Activated CD8-positive, alpha-beta memory T cell treated with anti-CD3 and anti-CD28 coated beads, Interleukin-2, amount 10 ng/mL, durations not matched to agents 7 days and 5 days (primary cell): Measurements from ENCODE around the gene SHANK2. TPM values are rescaled to one million over a fixed set of nuclear protein-coding genes. Genes with fewer than 3 reads are reported as not detected.

Experiments used
- ATAC-seq: fragments of 150-1000 bp; cut with Tn5 transposase; one replicate; pipeline ENCODE4 v1.10.0; 2021; ENCODE audit warnings: moderate library complexity
- CTCF ChIA-PET: fragments of 350-600 bp; sonication (Branson Sonifier 250); formaldehyde crosslinking; loops from one replicate; lab custom pipeline; 2021; ENCODE audit warnings: antibody characterized with exemption; lab: Charles Lee
- DNase-seq: peaks from one replicate; pipeline ENCODE4 v3.0.0-alpha.2; 2020
- H3K27ac Mint-ChIP-seq: one replicate; pipeline ENCODE4 v1.8.0; 2021; ENCODE audit warnings: mild to moderate bottlenecking, mixed read lengths
- H3K27me3 Mint-ChIP-seq: one replicate; pipeline ENCODE4 v1.8.0; 2021; ENCODE audit warnings: mixed read lengths
- H3K36me3 Mint-ChIP-seq: one replicate; pipeline ENCODE4 v1.8.0; 2021; ENCODE audit warnings: mild to moderate bottlenecking, mixed read lengths
- H3K4me1 Mint-ChIP-seq: one replicate; pipeline ENCODE4 v1.8.0; 2021; ENCODE audit warnings: mixed read lengths
- H3K4me3 Mint-ChIP-seq: one replicate; pipeline ENCODE4 v1.8.0; 2021; ENCODE audit warnings: mild to moderate bottlenecking, moderate library complexity, mixed read lengths
- H3K9me3 Mint-ChIP-seq: one replicate; pipeline ENCODE4 v1.8.0; 2022; ENCODE audit warnings: low read depth, mixed read lengths
- total RNA-seq, 2 experiments: library from RNA; stranded (reverse); gene quantifications; one replicate each; pipeline ENCODE4 v1.2.3, GENCODE V29; 2021

The SHANK2 gene
- total RNA-seq, 2 experiments from 2014 or later = not detected

GRCh38 chr11:71283971-71284441 is 31.6 kb upstream of the SHANK2 start:
- DNase-seq (peak; percentile 18), ATAC-seq (no peak)
- Mint-ChIP-seq H3K27me3 (no peaks in the 10 kb centered on the region), H3K4me1 (no peaks in the 10 kb centered on the region), H3K27ac (no peak overlapping the region), H3K36me3 (no peaks in the 10 kb centered on the region), H3K9me3 (no peaks in the 10 kb centered on the region), H3K4me3 (no peak overlapping the region)
- CTCF ChIA-PET = no interaction called here

- H3K36me3 Mint-ChIP-seq = no peaks in the 10 kb centered on the region
- H3K27ac Mint-ChIP-seq = no peak overlapping the region
- no peaks in the 10 kb centered on the region for H3K4me1 Mint-ChIP-seq
- DNase-seq (no peak), ATAC-seq (no peak)
- no peaks in the 10 kb centered on the region for H3K9me3 Mint-ChIP-seq
- CTCF ChIA-PET = no interaction called here
- H3K27me3 Mint-ChIP-seq = no peaks in the 10 kb centered on the region
- no peak overlapping the region for H3K4me3 Mint-ChIP-seq
These were observed 30.4 kb upstream of the SHANK2 start for GRCh38 chr11:71282581-71283351.

DNA sequence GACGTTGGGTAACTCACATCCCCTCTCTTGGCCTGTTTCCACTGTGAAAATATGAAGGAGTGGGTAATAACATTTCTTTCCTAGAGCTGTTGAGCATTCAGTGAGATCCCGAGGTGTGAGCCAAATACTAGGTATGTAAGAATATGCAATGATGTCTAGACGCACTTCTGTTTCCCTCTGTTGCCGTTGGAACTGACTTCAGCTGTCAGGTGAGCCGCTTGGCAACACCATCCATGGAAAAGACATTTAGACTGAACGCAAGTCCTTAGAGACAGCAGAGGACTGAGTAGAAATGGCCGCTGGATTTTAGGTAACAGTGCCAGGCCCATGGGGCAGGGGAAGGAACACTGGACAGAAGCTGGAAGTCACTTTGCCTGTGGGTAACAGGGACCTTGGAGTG is 29.5 kb upstream of the SHANK2 start:
- no peaks in the 10 kb centered on the region for H3K36me3 Mint-ChIP-seq
- CTCF ChIA-PET = no interaction called here
- no peaks in the 10 kb centered on the region for H3K9me3 Mint-ChIP-seq
- no peak overlapping the region for H3K4me3 Mint-ChIP-seq
- no peaks in the 10 kb centered on the region for H3K27me3 Mint-ChIP-seq
- H3K4me1 Mint-ChIP-seq = no peaks in the 10 kb centered on the region
- ATAC-seq = no peak
- H3K27ac Mint-ChIP-seq = no peak overlapping the region
- DNase-seq = peak; percentile 11

- Mint-ChIP-seq H3K27ac (no peak overlapping the region), H3K9me3 (no peaks in the 10 kb centered on the region), H3K27me3 (no peaks in the 10 kb centered on the region), H3K36me3 (no peaks in the 10 kb centered on the region), H3K4me1 (no peaks in the 10 kb centered on the region), H3K4me3 (no peak overlapping the region)
- ATAC-seq (no peak), DNase-seq (peak; percentile 1)
- CTCF ChIA-PET = no interaction called here
These were observed 28.8 kb upstream of the SHANK2 start for GRCh38 chr11:71281204-71281603.

- CTCF ChIA-PET = no interaction called here
- H3K4me1 Mint-ChIP-seq = no peaks in the 10 kb centered on the region
- ATAC-seq (no peak), DNase-seq (peak; percentile 14)
- no peaks in the 10 kb centered on the region for H3K36me3 Mint-ChIP-seq
- H3K9me3 Mint-ChIP-seq = no peaks in the 10 kb centered on the region
- no peaks in the 10 kb centered on the region for H3K27me3 Mint-ChIP-seq
- no peak overlapping the region for H3K27ac Mint-ChIP-seq
- no peak overlapping the region for H3K4me3 Mint-ChIP-seq
These were observed 27.7 kb upstream of the SHANK2 start for GRCh38 chr11:71279916-71280645.

DNA sequence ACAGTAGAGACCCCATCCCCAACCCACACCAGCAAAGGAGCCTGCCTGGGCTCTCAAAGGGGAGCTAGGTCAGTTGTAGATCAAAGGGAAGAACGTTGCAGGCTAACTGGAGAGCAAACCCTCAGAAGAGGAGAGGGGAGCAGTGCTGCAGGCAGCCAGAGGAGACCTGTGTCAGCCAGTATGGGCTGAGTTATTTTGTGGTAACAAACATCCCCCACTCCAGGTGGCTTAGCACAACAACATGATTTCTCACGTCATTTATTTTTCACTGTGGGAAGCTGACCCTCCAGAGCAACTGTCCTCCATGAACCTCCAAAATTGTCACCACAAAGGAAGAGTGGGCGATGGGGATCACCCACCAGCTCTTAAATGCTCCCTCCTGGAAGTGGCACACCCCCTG is 19.8 kb upstream of the SHANK2 start:
- Mint-ChIP-seq H3K4me3 (no peak overlapping the region), H3K36me3 (no peaks in the 10 kb centered on the region), H3K9me3 (peaks cover 3% of the 10 kb centered on the region), H3K27ac (no peak overlapping the region), H3K4me1 (no peaks in the 10 kb centered on the region), H3K27me3 (no peaks in the 10 kb centered on the region)
- CTCF ChIA-PET = no interaction called here
- ATAC-seq = no peak
- DNase-seq = peak; percentile 14

DNA sequence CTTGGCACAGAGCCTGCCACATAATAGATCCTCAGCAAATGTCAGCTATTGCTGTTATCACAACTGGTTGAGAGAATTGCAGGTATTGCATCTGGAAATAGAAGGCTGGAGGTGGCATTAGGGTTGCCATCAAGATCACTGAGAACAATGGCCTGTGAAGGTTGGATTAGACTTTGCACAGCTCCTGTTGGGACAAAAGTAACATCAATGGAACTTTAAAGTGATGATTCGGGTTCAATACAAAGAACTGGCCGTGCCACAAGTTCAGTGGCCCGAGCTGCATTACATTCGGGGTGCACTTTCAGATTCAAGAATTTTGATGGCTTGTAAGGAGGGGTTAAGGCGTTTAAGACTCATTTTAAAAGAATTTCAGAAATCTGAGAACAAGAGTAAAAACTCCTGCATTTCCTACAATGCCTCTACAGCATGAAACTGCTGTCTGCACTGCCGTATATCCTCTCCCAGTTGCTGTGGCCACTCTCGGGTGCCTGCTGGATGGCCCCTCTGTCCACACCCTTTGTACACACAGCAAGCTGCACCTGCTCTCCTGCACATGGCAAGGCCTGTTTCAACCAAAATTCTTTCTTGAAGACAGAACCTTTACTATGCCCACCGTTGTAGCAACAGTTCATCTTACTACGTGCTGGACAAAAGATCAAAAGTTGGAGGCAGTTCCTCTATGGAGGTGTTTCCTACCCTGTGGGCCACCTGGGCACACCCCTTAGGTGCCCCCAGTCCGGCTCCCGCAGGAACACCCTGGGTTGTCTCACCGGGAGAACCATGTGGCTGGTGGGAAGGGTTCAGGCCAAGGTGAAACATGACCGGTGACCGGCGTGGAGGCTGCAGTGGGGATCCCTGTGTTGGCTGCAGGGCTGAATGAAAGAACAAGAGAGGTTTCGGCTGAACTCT is 17.5 kb upstream of the SHANK2 start:
- Mint-ChIP-seq H3K4me3 (no peak overlapping the region), H3K4me1 (no peaks in the 10 kb centered on the region), H3K27ac (no peak overlapping the region), H3K36me3 (no peaks in the 10 kb centered on the region), H3K27me3 (no peaks in the 10 kb centered on the region), H3K9me3 (peaks cover 3% of the 10 kb centered on the region)
- CTCF ChIA-PET = no interaction called here
- DNase-seq (peak; percentile 27), ATAC-seq (no peak)

GRCh38 chr11:71268706-71269321 is 16.4 kb upstream of the SHANK2 start:
- ATAC-seq (no peak), DNase-seq (peak; percentile 15)
- H3K4me1 Mint-ChIP-seq = no peaks in the 10 kb centered on the region
- CTCF ChIA-PET = no interaction called here
- no peaks in the 10 kb centered on the region for H3K27me3 Mint-ChIP-seq
- no peak overlapping the region for H3K27ac Mint-ChIP-seq
- H3K9me3 Mint-ChIP-seq = no peaks in the 10 kb centered on the region
- no peak overlapping the region for H3K4me3 Mint-ChIP-seq
- H3K36me3 Mint-ChIP-seq = no peaks in the 10 kb centered on the region

DNA sequence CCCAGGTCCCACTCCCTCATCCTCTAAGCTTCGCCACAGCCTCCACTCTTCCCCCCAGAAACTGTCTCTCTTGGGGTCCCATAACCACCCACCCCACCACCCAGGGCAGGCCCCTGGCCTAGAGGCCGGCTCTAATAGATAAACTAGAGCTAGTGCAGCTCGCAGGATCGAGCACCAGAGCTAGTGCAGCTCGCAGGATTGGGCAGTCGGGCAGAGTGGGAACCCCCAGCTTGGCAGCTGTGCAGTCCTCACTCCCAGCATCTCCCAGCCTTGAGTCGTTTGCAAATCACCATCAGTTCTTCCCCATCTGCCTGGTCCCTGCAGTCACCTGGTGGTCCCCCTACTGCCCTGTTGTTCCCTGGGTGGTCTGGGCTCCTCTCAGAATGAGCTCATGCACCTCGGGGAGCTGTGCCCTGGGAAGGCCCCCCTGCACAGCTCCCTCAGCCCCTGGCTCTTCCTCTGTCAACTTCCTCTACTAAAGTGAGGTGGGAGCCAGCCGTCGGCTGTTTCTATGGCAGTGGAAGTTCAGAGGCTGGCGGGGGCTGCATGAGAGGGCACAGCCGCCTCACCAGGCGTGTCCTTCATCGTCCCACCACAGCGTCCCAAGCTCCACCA is 15.5 kb upstream of the SHANK2 start:
- H3K27me3 Mint-ChIP-seq = peaks cover 2% of the 10 kb centered on the region
- H3K36me3 Mint-ChIP-seq = no peaks in the 10 kb centered on the region
- H3K9me3 Mint-ChIP-seq = no peaks in the 10 kb centered on the region
- no peaks in the 10 kb centered on the region for H3K4me1 Mint-ChIP-seq
- DNase-seq = peak; percentile 8
- CTCF ChIA-PET = no interaction called here
- no peak for ATAC-seq
- H3K27ac Mint-ChIP-seq = no peak overlapping the region
- no peak overlapping the region for H3K4me3 Mint-ChIP-seq

DNA sequence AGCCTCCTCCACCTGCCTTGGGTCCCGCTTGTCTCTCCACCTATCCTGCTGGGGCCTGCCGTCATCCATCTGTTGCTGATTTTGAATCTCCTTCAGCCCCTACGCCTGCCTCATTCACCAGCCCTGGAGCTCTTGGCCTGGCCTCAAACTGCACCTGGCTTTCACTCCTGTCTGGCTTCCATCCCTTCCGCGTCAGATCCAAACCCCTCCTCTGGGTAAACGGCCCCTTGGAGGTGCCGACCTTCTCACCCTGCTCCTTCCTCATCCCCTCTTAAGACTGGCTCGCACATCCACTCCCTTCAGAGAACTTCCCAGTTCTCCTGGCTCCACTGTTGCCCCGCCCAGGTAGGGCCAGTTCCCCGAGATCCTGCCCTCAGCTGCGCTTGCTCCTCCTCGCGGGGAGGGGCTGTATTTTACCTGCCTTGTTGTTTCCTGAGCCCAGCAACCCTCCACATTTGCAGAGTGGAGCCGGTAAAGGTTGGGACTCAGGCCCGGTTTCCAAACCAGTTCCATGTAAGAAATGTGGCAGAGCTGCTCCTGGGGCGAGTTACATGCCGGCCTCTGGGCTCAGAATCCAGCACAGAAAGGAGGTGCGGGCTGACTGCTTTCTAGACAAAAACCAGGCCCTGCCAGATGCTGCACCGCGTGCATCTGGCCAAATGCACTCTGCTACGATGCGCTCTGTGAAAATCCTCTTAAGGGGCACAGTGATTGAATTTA is 13.9 kb upstream of the SHANK2 start:
- no peaks in the 10 kb centered on the region for H3K9me3 Mint-ChIP-seq
- peaks cover 2% of the 10 kb centered on the region for H3K27me3 Mint-ChIP-seq
- H3K4me1 Mint-ChIP-seq = no peaks in the 10 kb centered on the region
- no peak overlapping the region for H3K27ac Mint-ChIP-seq
- CTCF ChIA-PET = no interaction called here
- ATAC-seq = no peak
- no peaks in the 10 kb centered on the region for H3K36me3 Mint-ChIP-seq
- peak; percentile 23 for DNase-seq
- H3K4me3 Mint-ChIP-seq = no peak overlapping the region

GRCh38 chr11:71265559-71266092 is 13.2 kb upstream of the SHANK2 start:
- Mint-ChIP-seq H3K4me1 (no peaks in the 10 kb centered on the region), H3K27ac (no peak overlapping the region), H3K27me3 (peaks cover 2% of the 10 kb centered on the region), H3K36me3 (no peaks in the 10 kb centered on the region), H3K4me3 (no peak overlapping the region), H3K9me3 (no peaks in the 10 kb centered on the region)
- CTCF ChIA-PET = no interaction called here
- ATAC-seq = no peak
- DNase-seq = no peak

- Mint-ChIP-seq H3K4me1 (no peaks in the 10 kb centered on the region), H3K27me3 (peaks cover 2% of the 10 kb centered on the region), H3K27ac (no peak overlapping the region), H3K36me3 (no peaks in the 10 kb centered on the region), H3K9me3 (peaks cover 2% of the 10 kb centered on the region), H3K4me3 (no peak overlapping the region)
- DNase-seq (no peak), ATAC-seq (no peak)
- CTCF ChIA-PET = no interaction called here
These were observed 11.0 kb upstream of the SHANK2 start for GRCh38 chr11:71263386-71263785.
